CD14-positive monocyte (primary cell): ENCODE results near the gene NONO. TPM values are rescaled to one million over a fixed set of nuclear protein-coding genes. Genes with fewer than 3 reads are reported as not detected.
A peak's percentile ranks its signal among the peaks of the same experiment; 100 is the strongest.

ENCODE experiments used
- DNase-seq, 3 donors: peaks; one replicate each; pipeline ENCODE4 v3.0.0-alpha.2; 2011 to 2022
- H2AFZ ChIP-seq: 2 replicates; pipeline ENCODE4 v1.6.0; 2012; ENCODE audit warnings: mild to moderate bottlenecking, low read depth, low read length, inconsistent platforms; ENCODE audit not compliant: insufficient read depth, poor library complexity, severe bottlenecking
- H3K27ac ChIP-seq, 2 donors: 1 replicate in 1 of 2; 2 replicates in 1 of 2; pipeline ENCODE4 v1.5.1; 2012 to 2013; ENCODE audit warnings: low read length in 2 of 2, control low read depth in 1 of 2, inconsistent platforms in 1 of 2, low read depth in 1 of 2, mild to moderate bottlenecking in 1 of 2
- H3K27me3 ChIP-seq, 2 donors: one replicate each; pipeline versions ENCODE4 v1.6.0 to v1.6.1; 2011 to 2013; ENCODE audit warnings: low read length in 2 of 2; ENCODE audit not compliant: control insufficient read depth in 2 of 2, insufficient read depth in 2 of 2
- H3K36me3 ChIP-seq, 2 donors: replicated peaks in 1 of 2; 1 replicate in 1 of 2; 2 replicates in 1 of 2; pipeline versions ENCODE4 v1.5.1 to v1.6.1; 2012 to 2013; ENCODE audit warnings: low read length in 2 of 2, control low read depth in 1 of 2, inconsistent platforms in 1 of 2, mild to moderate bottlenecking in 1 of 2; ENCODE audit not compliant: insufficient read depth in 2 of 2, control insufficient read depth in 1 of 2
- H3K4me1 ChIP-seq, 2 donors: 1 replicate in 1 of 2; 2 replicates in 1 of 2; pipeline versions ENCODE4 v1.5.1 to v1.6.1; 2012 to 2013; ENCODE audit warnings: low read length in 2 of 2, control low read depth in 1 of 2, inconsistent platforms in 1 of 2, mild to moderate bottlenecking in 1 of 2, moderate library complexity in 1 of 2; ENCODE audit not compliant: insufficient read depth in 2 of 2, control insufficient read depth in 1 of 2
- H3K4me2 ChIP-seq: replicated peaks from 2 replicates; pipeline ENCODE3; 2012; ENCODE audit warnings: low read length, moderate library complexity, mild to moderate bottlenecking; ENCODE audit not compliant: poor library complexity, severe bottlenecking; ENCODE audit errors: extremely low read depth
- H3K4me3 ChIP-seq, 3 experiments: fragments of 200-600 bp in 1 of 3; sonication (generic) in 1 of 3; replicated peaks in 1 of 3; 1 replicate in 2 of 3; 2 replicates in 1 of 3; pipeline ENCODE4 v1.5.1; 2011 to 2013; ENCODE audit warnings: low read length in 3 of 3, mild to moderate bottlenecking in 3 of 3, control low read depth in 2 of 3, low read depth in 2 of 3, inconsistent platforms in 1 of 3, moderate library complexity in 1 of 3
- H3K79me2 ChIP-seq: 2 replicates; pipeline ENCODE4 v1.6.0; 2012; ENCODE audit warnings: mild to moderate bottlenecking, control low read depth, inconsistent platforms, low read length, moderate library complexity; ENCODE audit not compliant: insufficient read depth
- H3K9ac ChIP-seq: 2 replicates; pipeline ENCODE4 v1.6.0; 2017; ENCODE audit warnings: low read length, mild to moderate bottlenecking; ENCODE audit not compliant: insufficient read depth, poor library complexity, severe bottlenecking
- H3K9me3 ChIP-seq, 2 donors: replicated peaks in 1 of 2; 1 replicate in 1 of 2; 2 replicates in 1 of 2; pipeline versions ENCODE4 v1.5.1 to v1.6.1; 2012 to 2013; ENCODE audit warnings: low read length in 2 of 2, control low read depth in 1 of 2; ENCODE audit not compliant: control insufficient read depth in 1 of 2, insufficient read depth in 1 of 2
- H4K20me1 ChIP-seq: 2 replicates; pipeline ENCODE4 v1.6.0; 2012; ENCODE audit warnings: mild to moderate bottlenecking, low read length, control low read depth, moderate library complexity; ENCODE audit not compliant: insufficient read depth
- H3K27ac Mint-ChIP-seq, 7 donors: one replicate each; pipeline ENCODE4 v1.8.0; 2020; ENCODE audit warnings: mild to moderate bottlenecking in 7 of 7, mixed read lengths in 7 of 7, moderate library complexity in 6 of 7, inconsistent platforms in 2 of 7
- H3K27me3 Mint-ChIP-seq, 3 donors: one replicate each; pipeline ENCODE4 v1.8.0; 2021 to 2022; ENCODE audit warnings: low read depth in 3 of 3, mild to moderate bottlenecking in 3 of 3, mixed read lengths in 3 of 3, moderate library complexity in 3 of 3, inconsistent platforms in 1 of 3
- H3K36me3 Mint-ChIP-seq, 2 donors: one replicate each; pipeline ENCODE4 v1.8.0; 2020; ENCODE audit warnings: mixed read lengths in 2 of 2, inconsistent platforms in 1 of 2, mild to moderate bottlenecking in 1 of 2
- H3K4me1 Mint-ChIP-seq: one replicate; pipeline ENCODE4 v1.8.0; 2020; ENCODE audit warnings: mild to moderate bottlenecking, mixed read lengths
- H3K4me3 Mint-ChIP-seq, 2 donors: one replicate each; pipeline ENCODE4 v1.8.0; 2020; ENCODE audit warnings: mild to moderate bottlenecking in 2 of 2, mixed read lengths in 2 of 2, moderate library complexity in 1 of 2
- H3K9me3 Mint-ChIP-seq, 7 donors: one replicate each; pipeline ENCODE4 v1.8.0; 2020 to 2022; ENCODE audit warnings: mixed read lengths in 7 of 7, mild to moderate bottlenecking in 6 of 7, moderate library complexity in 6 of 7, inconsistent platforms in 2 of 7
- CTCF ChIP-seq: fragments of 200-600 bp; IDR thresholded peaks from one replicate; pipeline ENCODE4 v1.8.0; 2022; ENCODE audit warnings: antibody characterized with exemption, mild to moderate bottlenecking
- WGBS: methylation state at CpG from one replicate; pipeline ENCODE4 v1.1.5; 2013; ENCODE audit warnings: missing lambda C conversion rate; ENCODE audit not compliant: insufficient coverage; 5-methylcytosine and 5-hydroxymethylcytosine counted together
- intact Hi-C, 2 donors: fragments of 100-400 bp; cut with micrococcal nuclease; formaldehyde crosslinking; loops; one replicate each; pipeline versions ENCODE4 v1.15.0 to v1.15.1; 2023
- polyA plus RNA-seq, 3 donors: library from polyadenylated mRNA; depleted of rRNA in 1 of 3; unstranded in 2 of 3; stranded (reverse) in 1 of 3; fragments of 300-500 nt in 2 of 3; fragments of >200 nt in 1 of 3; fragmentation: Illumina TruSeq in 2 of 3; gene quantifications; 1 replicate in 2 of 3; 2 replicates in 1 of 3; pipeline ENCODE4 v1.2.3, GENCODE V29; 2012 to 2021

Gene NONO
- polyA plus RNA-seq, 3 donors: 111 to 133 (median 122) TPM

- Histone ChIP-seq H2AFZ (no peak overlapping the region), H3K4me1 (peaks cover 6 to 7% of the 10 kb centered on the region in 2 donors), H4K20me1 (no peaks in the 10 kb centered on the region), H3K36me3 (peaks cover 15 to 22% of the 10 kb centered on the region in 2 donors), H3K4me3 (no peak overlapping the region), H3K79me2 (no peaks in the 10 kb centered on the region), H3K9ac (no peak overlapping the region), H3K9me3 (no peaks in the 10 kb centered on the region), H3K4me2 (no peak overlapping the region), H3K27ac (no peak overlapping the region), H3K27me3 (no peaks in the 10 kb centered on the region)
- Mint-ChIP-seq H3K9me3 (peaks cover 0 to 5% (median 0%) of the 10 kb centered on the region in 7 donors), H3K4me3 (no peak overlapping the region), H3K4me1 (peaks cover 16% of the 10 kb centered on the region), H3K27me3 (peaks cover 0 to 2% (median 0%) of the 10 kb centered on the region in 3 donors), H3K27ac (peak overlapping the region in 1 of 7 donors; percentile 1), H3K36me3 (peaks cover 23 to 24% of the 10 kb centered on the region in 2 donors)
- no peak for TF ChIP-seq CTCF
- no CpG with 5 or more reads among the region's 1 CpG for WGBS
- intact Hi-C loops: no loop called here
- no peak for DNase-seq
Observed at GRCh38 chrX:71236836-71237235, 46.6 kb upstream of the NONO start.

- Mint-ChIP-seq H3K36me3 (peaks cover 51 to 52% of the 10 kb centered on the region in 2 donors), H3K27ac (no peak overlapping the region), H3K27me3 (peaks cover 0 to 2% (median 0%) of the 10 kb centered on the region in 3 donors), H3K4me1 (peaks cover 7% of the 10 kb centered on the region), H3K9me3 (peaks cover 0 to 5% (median 0%) of the 10 kb centered on the region in 7 donors), H3K4me3 (no peak overlapping the region)
- no peaks in the 10 kb centered on the region for H4K20me1 ChIP-seq
- H3K9me3 ChIP-seq: no peaks in the 10 kb centered on the region
- H3K27me3 ChIP-seq: no peaks in the 10 kb centered on the region
- no peaks in the 10 kb centered on the region for H3K79me2 ChIP-seq
- no peak overlapping the region for H3K4me2 ChIP-seq
- no peak overlapping the region for H3K27ac ChIP-seq
- no peak overlapping the region for H3K4me3 ChIP-seq
- H3K9ac ChIP-seq: no peak overlapping the region
- peaks cover 43 to 51% of the 10 kb centered on the region in 2 donors for H3K36me3 ChIP-seq
- H3K4me1 ChIP-seq: peaks cover 0 to 2% of the 10 kb centered on the region in 2 donors
- intact Hi-C loops: no loop called here
- TF ChIP-seq CTCF: no peak
- no peak for DNase-seq
- WGBS: no CpG with 5 or more reads among the region's 3 CpGs
- H2AFZ ChIP-seq: no peak overlapping the region
Observed at GRCh38 chrX:71239781-71240180, 43.7 kb upstream of the NONO start.
